OCI-LY7 (cell line): ENCODE measurements around the gene BTNL8. TPM values are rescaled to one million over a fixed set of nuclear protein-coding genes. Genes with fewer than 3 reads are reported as not detected.

Source experiments
- BruUV-seq: library from RNA; stranded (reverse); fragments of 400-500 nt; replicated peaks from 2 replicates; lab custom pipeline; 2021; lab: Mats Ljungman, UMichigan
- CTCF ChIA-PET: fragments of 300-600 bp; sonication (Branson Sonifier 250); formaldehyde crosslinking; loops from one replicate; lab custom pipeline; 2022; ENCODE audit warnings: antibody characterized with exemption; ENCODE audit not compliant: unreplicated experiment; lab: Charles Lee
- POLR2A ChIA-PET: fragments of 300-600 bp; sonication (Branson Sonifier 250); formaldehyde crosslinking; loops from one replicate; lab custom pipeline; 2022; ENCODE audit warnings: antibody characterized with exemption; lab: Charles Lee
- DNase-seq: peaks from one replicate; pipeline ENCODE4 v3.0.0-alpha.2; 2015; ENCODE audit warnings: low spot score
- H2AFZ ChIP-seq: fragments of 200-600 bp; sonication (generic), shearing (Covaris generic); 2 replicates; pipeline ENCODE4 v1.6.1; 2014; ENCODE audit warnings: mild to moderate bottlenecking, antibody characterized with exemption, low read length, moderate library complexity
- H3K27ac ChIP-seq: fragments of 200-600 bp; sonication (generic); 2 replicates; pipeline ENCODE4 v1.5.1; 2014; ENCODE audit warnings: mixed run types, low read depth, mild to moderate bottlenecking, moderate library complexity, low read length, inconsistent platforms; ENCODE audit not compliant: poor library complexity, severe bottlenecking
- H3K36me3 ChIP-seq: fragments of 200-600 bp; sonication (generic); 2 replicates; pipeline ENCODE4 v1.6.1; 2014; ENCODE audit warnings: mild to moderate bottlenecking, antibody characterized with exemption, low read length, moderate library complexity, mixed read lengths; ENCODE audit not compliant: insufficient read depth
- H3K4me1 ChIP-seq: fragments of 200-600 bp; sonication (generic); 2 replicates; pipeline ENCODE4 v1.5.1; 2014; ENCODE audit warnings: mild to moderate bottlenecking, low read length; ENCODE audit not compliant: insufficient read depth, poor library complexity, severe bottlenecking
- H3K4me2 ChIP-seq: fragments of 200-600 bp; sonication (generic); 2 replicates; pipeline ENCODE4 v1.6.1; 2014; ENCODE audit warnings: mild to moderate bottlenecking, low read length
- H3K4me3 ChIP-seq: fragments of 200-600 bp; sonication (generic); 2 replicates; pipeline ENCODE4 v1.5.1; 2014; ENCODE audit warnings: mild to moderate bottlenecking, low read depth, low read length; ENCODE audit not compliant: poor library complexity, severe bottlenecking
- H3K79me2 ChIP-seq: fragments of 200-600 bp; sonication (generic); 2 replicates; pipeline ENCODE4 v1.6.1; 2016; ENCODE audit warnings: low read depth, mild to moderate bottlenecking, low read length, moderate library complexity, mixed read lengths; ENCODE audit not compliant: insufficient read depth
- H3K9me2 ChIP-seq: fragments of 200-600 bp; sonication (generic); 2 replicates; pipeline ENCODE4 v1.6.1; 2016; ENCODE audit warnings: mild to moderate bottlenecking, low read length, mixed read lengths; ENCODE audit not compliant: insufficient read depth
- H3K9me3 ChIP-seq: fragments of 200-600 bp; sonication (generic); 2 replicates; pipeline ENCODE4 v1.6.1; 2014; ENCODE audit warnings: mild to moderate bottlenecking, mixed run types, low read length, mixed read lengths
- H4K20me1 ChIP-seq: fragments of 200-600 bp; sonication (generic); 2 replicates; pipeline ENCODE4 v1.6.1; 2014; ENCODE audit warnings: mild to moderate bottlenecking, antibody characterized with exemption, low read length, moderate library complexity, mixed read lengths; ENCODE audit not compliant: insufficient read depth
- CTCF ChIP-seq: fragments of 200-600 bp; sonication (generic); conservative IDR thresholded peaks from 2 replicates; pipeline ENCODE4 v1.5.1; 2014; ENCODE audit warnings: mild to moderate bottlenecking, antibody characterized with exemption, low read length, moderate library complexity, mixed read lengths
- EZH2phosphoT487 ChIP-seq: fragments of 200-600 bp; sonication (generic); IDR thresholded peaks from 2 replicates; pipeline ENCODE4 v1.6.1; 2018; ENCODE audit warnings: low read depth, borderline replicate concordance, mild to moderate bottlenecking, mixed run types, antibody characterized with exemption, low read length, moderate library complexity, mixed read lengths
- intact Hi-C: fragments of 100-400 bp; cut with micrococcal nuclease; formaldehyde crosslinking; loops from one replicate; pipeline ENCODE4 v1.10.0; 2022; ENCODE audit not compliant: unreplicated experiment
- total RNA-seq, 2 experiments: library from RNA; depleted of rRNA in 1 of 2; stranded (reverse); fragments of >200 nt in 1 of 2; shearing (Covaris generic) in 1 of 2; gene quantifications; 2 replicates each; pipeline ENCODE4 v1.2.3, GENCODE V29; 2014 to 2022

The BTNL8 gene
- total RNA-seq, 2 experiments from 2014 or later = not detected

GRCh38 chr5:180914646-180915045 is 15.7 kb downstream of the BTNL8 start:
- CTCF ChIA-PET = no interaction called here

DNA sequence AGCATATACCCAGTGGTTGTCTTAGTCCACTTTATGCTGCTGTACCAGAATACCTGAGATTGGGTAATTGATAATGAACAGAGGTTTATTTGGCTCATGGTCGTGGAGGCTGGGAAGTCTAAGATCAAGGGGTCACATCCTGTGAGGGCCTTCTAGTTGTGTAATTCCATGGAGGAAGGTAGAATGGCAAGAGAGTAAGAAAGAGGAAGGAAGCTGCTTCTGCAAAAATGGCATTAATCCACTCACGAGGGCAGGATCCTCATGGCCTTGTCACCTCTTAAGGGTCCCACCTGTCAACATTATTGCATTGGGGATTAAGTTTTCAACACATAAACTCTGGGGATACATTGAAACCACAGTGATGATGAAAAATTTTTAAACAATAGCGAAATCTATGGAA is 17.0 kb downstream of the BTNL8 start:
- Histone ChIP-seq H3K79me2 (no peaks in the 10 kb centered on the region), H3K4me2 (no peak overlapping the region)

More at GRCh38 chr5:180914646-180915045, 15.7 kb downstream of the BTNL8 start:
- Histone ChIP-seq H3K36me3 (no peaks in the 10 kb centered on the region), H3K9me3 (no peaks in the 10 kb centered on the region), H2AFZ (no peak overlapping the region), H4K20me1 (no peaks in the 10 kb centered on the region), H3K4me2 (no peak overlapping the region), H3K9me2 (no peaks in the 10 kb centered on the region), H3K79me2 (no peaks in the 10 kb centered on the region), H3K4me3 (no peak overlapping the region), H3K27ac (no peak overlapping the region), H3K4me1 (no peaks in the 10 kb centered on the region)
- intact Hi-C loops = no loop called here
- TF ChIP-seq EZH2phosphoT487 = no peak
- no peak for TF ChIP-seq CTCF
- POLR2A ChIA-PET = no interaction called here
- BruUV-seq = no TSS peak
- no peak for DNase-seq

More for the DNA sequence above, 17.0 kb downstream of the BTNL8 start:
- H3K9me3 ChIP-seq = no peaks in the 10 kb centered on the region
- DNase-seq = no peak
- no peaks in the 10 kb centered on the region for H3K36me3 ChIP-seq
- ChIA-PET CTCF (no interaction called here), POLR2A (no interaction called here)
- no peaks in the 10 kb centered on the region for H4K20me1 ChIP-seq
- no TSS peak for BruUV-seq
- H2AFZ ChIP-seq = no peak overlapping the region
- H3K27ac ChIP-seq = no peak overlapping the region
- intact Hi-C loops = no loop called here
- H3K9me2 ChIP-seq = no peaks in the 10 kb centered on the region
- no peak for TF ChIP-seq EZH2phosphoT487
- TF ChIP-seq CTCF = no peak
- no peaks in the 10 kb centered on the region for H3K4me1 ChIP-seq
- no peak overlapping the region for H3K4me3 ChIP-seq
